Dermis blood vessel endothelial cell (primary cell): ENCODE measurements around the gene MC2R. TPM values are rescaled to one million over a fixed set of nuclear protein-coding genes. Genes with fewer than 3 reads are reported as not detected.

ENCODE experiments used
- DNase-seq: peaks from one replicate; pipeline ENCODE4 v3.0.0; 2010
- total RNA-seq: library from RNA; depleted of rRNA; stranded (reverse); fragments of >200 nt; gene quantifications from 2 replicates; pipeline ENCODE4 v1.2.3, GENCODE V29; 2014

The MC2R gene
- total RNA-seq, result not detected in 2 replicates

DNA sequence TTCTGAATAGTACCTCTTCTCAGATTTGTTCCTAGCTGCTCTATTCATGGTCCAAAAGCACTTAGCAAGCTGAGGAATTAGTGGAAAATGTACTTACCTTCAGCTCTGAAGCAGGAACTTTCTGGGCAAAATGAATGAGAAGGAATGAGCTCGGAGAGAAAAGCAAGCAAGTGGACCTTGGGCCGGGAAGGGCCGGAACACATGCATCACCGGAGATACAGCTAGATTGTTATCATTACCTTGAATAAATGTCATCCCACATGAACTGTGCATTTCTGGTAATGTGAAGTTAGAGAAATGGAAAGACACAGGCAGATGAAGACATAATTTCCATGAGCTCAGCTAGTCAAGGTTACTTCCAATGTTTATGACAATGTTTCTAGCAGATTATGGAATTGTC, at the start of gene MC2R:
TSS of gene MC2R (minus strand) at position 146 of the 400 bp plus-strand sequence. CDS start 30,018 bp downstream, outside the sequence.
- no peak for DNase-seq

DNA sequence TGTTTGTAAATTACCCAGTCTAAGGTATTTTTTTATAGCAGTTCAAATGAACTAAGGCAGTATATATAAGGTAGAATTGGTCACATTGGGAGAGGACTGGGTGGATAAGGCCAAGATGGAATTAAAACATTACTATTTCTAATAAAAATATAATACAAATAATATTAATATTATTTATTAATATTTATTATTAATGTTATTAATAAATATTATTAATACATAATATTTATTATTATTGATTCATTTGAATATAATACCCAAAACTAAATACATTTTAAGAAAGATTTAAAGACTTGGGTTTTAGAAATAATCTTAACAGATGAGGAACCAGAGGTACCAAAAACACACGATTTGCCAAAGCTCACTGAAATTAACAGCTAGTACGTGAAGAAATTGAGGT, 30.5 kb upstream of the MC2R start:
- DNase-seq, result no peak

GRCh38 chr18:13943338-13943737, 28.0 kb upstream of the MC2R start:
- no peak for DNase-seq

DNA sequence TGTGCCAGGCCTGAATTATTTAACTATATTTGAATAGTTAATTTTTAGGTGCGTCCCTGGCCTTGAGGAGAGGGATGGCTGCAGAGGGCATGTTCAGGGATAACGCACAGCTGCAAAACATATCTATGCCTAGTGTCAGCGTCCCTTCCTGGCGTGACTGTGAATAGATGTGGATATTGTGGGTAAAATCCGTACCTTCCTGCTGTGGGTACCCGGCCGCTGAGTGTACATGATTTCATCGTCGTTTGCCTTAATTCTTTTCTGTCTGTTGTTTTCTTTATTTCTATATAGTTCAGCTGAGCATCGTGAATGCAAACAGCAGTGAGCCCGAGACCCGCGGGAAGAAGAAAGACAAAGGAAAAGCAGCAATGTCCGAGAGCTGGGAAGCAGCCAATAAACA, 25.0 kb upstream of the MC2R start:
- no peak for DNase-seq

GRCh38 chr18:13934676-13935075, 19.3 kb upstream of the MC2R start:
- DNase-seq, result no peak

- DNase-seq, result no peak
Observed at GRCh38 chr18:13934058-13934457, 18.7 kb upstream of the MC2R start.

GRCh38 chr18:13932285-13933025, 17.1 kb upstream of the MC2R start:
- no peak for DNase-seq

DNA sequence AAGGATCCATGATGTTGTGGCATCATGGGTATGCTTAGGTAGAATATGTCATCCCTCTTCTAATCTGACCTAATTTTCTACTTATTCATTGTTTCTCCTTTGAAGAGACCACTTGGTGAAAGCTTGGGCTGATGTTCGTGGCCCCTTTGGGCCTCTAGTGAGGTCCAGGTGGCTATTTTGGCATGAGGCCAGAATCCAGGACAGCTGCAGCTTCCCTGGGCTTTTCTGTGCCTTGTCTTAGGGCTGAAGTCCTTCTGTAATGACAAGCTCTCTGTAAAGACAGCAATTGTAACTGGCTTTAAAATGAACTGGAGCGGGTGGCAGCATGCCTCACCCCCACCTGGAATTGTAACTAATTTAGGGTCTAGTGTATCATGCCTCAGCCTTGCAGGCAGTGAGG, 15.6 kb upstream of the MC2R start:
- DNase-seq, result no peak

GRCh38 chr18:13923221-13923620, 7.9 kb upstream of the MC2R start:
- DNase-seq, result no peak

DNA sequence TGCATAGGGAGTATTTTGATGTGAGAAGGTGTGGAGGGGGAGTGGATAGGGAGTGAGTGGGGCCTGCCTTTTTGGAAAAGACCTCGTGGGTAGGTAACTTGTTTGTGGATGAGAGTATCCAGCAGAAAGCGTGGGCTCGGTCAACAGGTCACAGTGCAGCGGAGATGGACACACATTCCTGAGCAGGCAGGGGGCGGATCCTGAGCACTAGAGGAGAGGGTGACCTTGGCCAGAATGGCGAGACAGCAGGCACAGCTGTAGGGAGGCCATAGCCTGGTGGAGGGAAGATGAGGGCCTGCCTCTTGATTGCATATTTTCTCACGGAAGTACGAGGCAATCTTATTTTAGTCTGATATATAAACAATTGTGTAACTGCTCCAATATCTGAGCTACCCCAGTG, 3.6 kb upstream of the MC2R start:
- DNase-seq, result no peak

- no peak for DNase-seq
Observed at GRCh38 chr18:13917401-13917800, 2.1 kb upstream of the MC2R start.

GRCh38 chr18:13916559-13916958, 1.2 kb upstream of the MC2R start:
- DNase-seq, result no peak

DNA sequence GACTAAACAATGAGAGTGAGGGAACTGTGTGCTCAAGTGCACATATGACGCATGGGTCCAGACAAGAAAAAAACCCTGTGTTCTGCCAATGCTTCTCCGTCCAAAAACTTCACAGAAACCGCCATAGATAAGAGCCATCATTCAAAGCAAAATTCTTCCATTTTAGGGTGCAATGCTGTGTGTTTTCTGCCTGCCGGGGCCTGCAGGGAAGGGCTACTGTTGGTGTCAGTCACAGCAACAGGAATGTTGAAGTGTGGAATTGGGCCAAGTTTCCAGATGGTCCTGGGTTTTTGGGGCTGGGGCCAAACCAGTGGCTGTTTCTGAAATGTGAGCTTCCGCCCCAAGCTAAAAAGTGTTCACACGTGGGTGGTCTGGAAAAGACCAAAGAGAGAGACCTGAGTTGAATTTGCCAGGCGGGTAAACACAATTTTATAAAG, 677 bp upstream of the MC2R start:
- DNase-seq, result no peak

GRCh38 chr18:13914756-13915155, 580 bp downstream of the MC2R start:
- DNase-seq, result no peak

GRCh38 chr18:13914170-13914569, 1.2 kb downstream of the MC2R start:
- DNase-seq, result no peak

- DNase-seq, result no peak
Observed at GRCh38 chr18:13913205-13913604, 2.1 kb downstream of the MC2R start.

DNA sequence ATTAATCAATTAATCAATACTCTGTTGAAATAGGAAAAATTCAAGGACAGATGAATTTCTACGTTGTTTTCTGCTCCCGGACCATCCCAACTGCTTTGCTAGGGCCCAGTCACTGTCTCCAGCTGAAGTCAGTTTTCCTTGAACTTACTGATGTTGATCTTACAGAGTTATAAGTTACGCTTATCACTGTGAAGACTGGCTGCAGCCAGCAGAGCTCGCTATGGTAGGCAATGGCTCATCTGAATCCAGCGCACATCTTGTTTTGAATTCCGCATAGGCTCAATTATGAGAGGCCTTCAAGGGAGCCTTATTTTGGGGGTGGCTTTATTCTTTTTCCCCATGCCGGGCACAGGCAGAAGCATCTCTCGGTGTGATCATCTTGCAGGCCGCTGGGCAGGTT, 2.7 kb downstream of the MC2R start:
- no peak for DNase-seq

- DNase-seq, result no peak
Observed at GRCh38 chr18:13910986-13911385, 4.3 kb downstream of the MC2R start.

GRCh38 chr18:13910501-13910900, 4.8 kb downstream of the MC2R start:
- no peak for DNase-seq

- DNase-seq, result no peak
Observed at GRCh38 chr18:13909141-13909940, 6.0 kb downstream of the MC2R start.

- no peak for DNase-seq
Observed at GRCh38 chr18:13900633-13901032, 14.7 kb downstream of the MC2R start.

DNA sequence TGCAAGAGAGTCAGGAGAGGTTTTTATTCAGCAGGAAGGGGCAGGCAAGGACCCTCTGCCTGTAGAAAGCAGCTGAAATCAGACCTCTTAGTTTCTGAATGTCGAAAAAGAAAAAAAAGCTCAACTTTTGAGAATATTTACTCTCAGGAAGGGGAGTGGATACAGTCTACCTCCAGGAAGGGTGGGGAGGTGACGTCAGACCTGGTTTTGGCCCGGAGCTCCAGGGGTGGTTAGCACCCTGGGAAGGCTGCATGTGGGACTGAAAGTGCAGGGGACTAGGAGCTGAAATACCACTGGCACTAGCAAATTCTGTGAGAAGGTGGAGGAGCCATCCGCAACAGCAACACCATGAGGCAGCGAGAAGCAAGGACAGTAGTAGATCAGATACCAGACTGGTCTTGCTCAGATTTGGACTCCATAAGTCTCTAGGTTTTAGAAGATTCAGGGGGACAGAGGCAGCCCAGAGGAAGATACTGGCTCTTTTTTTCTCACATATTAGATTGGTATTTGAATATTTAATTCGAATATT, 19.8 kb downstream of the MC2R start:
- no peak for DNase-seq

DNA sequence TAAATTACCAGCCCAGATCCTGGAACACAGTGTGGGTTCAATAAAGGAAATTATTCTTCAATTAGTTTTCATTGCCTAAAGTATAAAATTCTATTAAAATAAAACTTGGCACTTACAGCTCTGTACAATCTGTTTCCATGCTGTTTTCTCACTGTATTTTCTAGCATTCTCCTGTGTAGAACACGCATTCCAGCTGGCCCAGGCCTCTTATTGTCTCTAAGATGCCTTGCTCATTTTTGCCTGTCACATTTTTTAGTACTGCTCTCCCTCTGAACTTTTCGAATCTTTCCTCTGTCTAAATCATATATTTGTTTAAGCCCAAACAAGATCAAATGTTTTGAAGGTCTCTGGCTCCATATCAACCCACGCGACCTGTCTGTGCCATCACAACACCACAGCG, 20.8 kb downstream of the MC2R start:
- DNase-seq, result no peak

GRCh38 chr18:13893418-13893760, 21.9 kb downstream of the MC2R start:
- DNase-seq, result no peak
